ENCODE measurements around the gene ATP8A2. TPM values are rescaled to one million over a fixed set of nuclear protein-coding genes. Genes with fewer than 3 reads are reported as not detected.

The ATP8A2 gene
- total and polyA plus RNA-seq, 9 of the 15 experiments (the other 6 are each of a cell fraction or from before 2014, with no cell fraction given): under 0.01 to 0.33 (median 0.06) TPM; not detected in 4

DNA sequence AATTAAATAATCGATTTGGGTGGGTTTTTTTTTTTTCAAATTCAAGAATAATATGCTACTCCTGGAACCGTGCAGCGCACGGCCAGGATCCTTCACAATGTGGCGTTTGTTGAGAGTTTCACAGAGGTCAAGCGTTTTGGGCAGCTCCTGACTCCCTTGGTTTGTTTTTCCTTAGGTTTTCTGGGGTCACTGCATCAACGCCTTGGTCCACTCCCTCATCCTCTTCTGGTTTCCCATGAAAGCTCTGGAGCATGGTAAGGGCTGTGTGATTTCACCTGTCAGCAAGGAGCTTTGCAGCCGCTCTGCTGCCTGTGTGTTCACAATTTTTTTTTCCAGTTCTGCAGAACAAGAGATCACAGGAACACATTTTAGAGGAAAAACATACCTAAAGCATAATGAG lies 467.6 kb downstream of the ATP8A2 start:
- Histone ChIP-seq H2AFZ (ENCODE audit: low read depth, low read length) (no peak overlapping the region), H3K27ac (ENCODE audit: extremely low read depth, low read depth, low read length) (no peak overlapping the region), H3K9me1 (ENCODE audit: control insufficient read depth, insufficient read depth, low read length) (no peaks in the 10 kb centered on the region), H3K36me3 (ENCODE audit: control insufficient read depth, insufficient read depth, low read length) (no peaks in the 10 kb centered on the region), H3K4me2 (ENCODE audit: insufficient read depth, low read length) (no peak overlapping the region), H3K9ac (ENCODE audit: insufficient read depth in 1 of 2, low read depth in 2 of 2, low read length in 2 of 2) (no peak overlapping the region), H4K20me1 (replicated peaks; ENCODE audit: control insufficient read depth, insufficient read depth, low read length) (no peaks in the 10 kb centered on the region), H3K27me3 (ENCODE audit: control insufficient read depth in 2 of 2, insufficient read depth in 2 of 2, low read length in 2 of 2) (peaks cover 0 to 6% of the 10 kb centered on the region in 2 experiments; a peak in 1 of 5 replicates), H3K4me3 (no peak overlapping the region), H3K79me2 (ENCODE audit: control insufficient read depth, insufficient read depth, low read length) (no peaks in the 10 kb centered on the region), H3K9me3 (replicated peaks; ENCODE audit: control insufficient read depth, insufficient read depth, low read depth, low read length) (no peaks in the 10 kb centered on the region), H3K4me1 (replicated peaks in 1 of 2; ENCODE audit: control insufficient read depth in 2 of 2, insufficient read depth in 2 of 2, low read length in 2 of 2) (no peaks in the 10 kb centered on the region)
- TF ChIP-seq SMARCA4 (IDR thresholded peaks at IDR 0.05): no peak
- no peak for TF ChIP-seq ELF4 (CRISPR knock-in tag; IDR thresholded peaks at IDR 0.05)
- no peak for TF ChIP-seq SAFB2 (IDR thresholded peaks at IDR 0.05; ENCODE audit: borderline replicate concordance, low read depth, low read length, severe bottlenecking)
- TF ChIP-seq, protein P1, sequence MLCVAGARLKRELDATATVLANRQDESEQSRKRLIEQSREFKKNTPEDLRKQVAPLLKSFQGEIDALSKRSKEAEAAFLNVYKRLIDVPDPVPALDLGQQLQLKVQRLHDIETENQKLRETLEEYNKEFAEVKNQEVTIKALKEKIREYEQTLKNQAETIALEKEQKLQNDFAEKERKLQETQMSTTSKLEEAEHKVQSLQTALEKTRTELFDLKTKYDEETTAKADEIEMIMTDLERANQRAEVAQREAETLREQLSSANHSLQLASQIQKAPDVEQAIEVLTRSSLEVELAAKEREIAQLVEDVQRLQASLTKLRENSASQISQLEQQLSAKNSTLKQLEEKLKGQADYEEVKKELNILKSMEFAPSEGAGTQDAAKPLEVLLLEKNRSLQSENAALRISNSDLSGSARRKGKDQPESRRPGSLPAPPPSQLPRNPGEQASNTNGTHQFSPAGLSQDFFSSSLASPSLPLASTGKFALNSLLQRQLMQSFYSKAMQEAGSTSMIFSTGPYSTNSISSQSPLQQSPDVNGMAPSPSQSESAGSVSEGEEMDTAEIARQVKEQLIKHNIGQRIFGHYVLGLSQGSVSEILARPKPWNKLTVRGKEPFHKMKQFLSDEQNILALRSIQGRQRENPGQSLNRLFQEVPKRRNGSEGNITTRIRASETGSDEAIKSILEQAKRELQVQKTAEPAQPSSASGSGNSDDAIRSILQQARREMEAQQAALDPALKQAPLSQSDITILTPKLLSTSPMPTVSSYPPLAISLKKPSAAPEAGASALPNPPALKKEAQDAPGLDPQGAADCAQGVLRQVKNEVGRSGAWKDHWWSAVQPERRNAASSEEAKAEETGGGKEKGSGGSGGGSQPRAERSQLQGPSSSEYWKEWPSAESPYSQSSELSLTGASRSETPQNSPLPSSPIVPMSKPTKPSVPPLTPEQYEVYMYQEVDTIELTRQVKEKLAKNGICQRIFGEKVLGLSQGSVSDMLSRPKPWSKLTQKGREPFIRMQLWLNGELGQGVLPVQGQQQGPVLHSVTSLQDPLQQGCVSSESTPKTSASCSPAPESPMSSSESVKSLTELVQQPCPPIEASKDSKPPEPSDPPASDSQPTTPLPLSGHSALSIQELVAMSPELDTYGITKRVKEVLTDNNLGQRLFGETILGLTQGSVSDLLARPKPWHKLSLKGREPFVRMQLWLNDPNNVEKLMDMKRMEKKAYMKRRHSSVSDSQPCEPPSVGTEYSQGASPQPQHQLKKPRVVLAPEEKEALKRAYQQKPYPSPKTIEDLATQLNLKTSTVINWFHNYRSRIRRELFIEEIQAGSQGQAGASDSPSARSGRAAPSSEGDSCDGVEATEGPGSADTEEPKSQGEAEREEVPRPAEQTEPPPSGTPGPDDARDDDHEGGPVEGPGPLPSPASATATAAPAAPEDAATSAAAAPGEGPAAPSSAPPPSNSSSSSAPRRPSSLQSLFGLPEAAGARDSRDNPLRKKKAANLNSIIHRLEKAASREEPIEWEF (CRISPR knock-in tag; IDR thresholded peaks at IDR 0.05): no peak
- TF ChIP-seq CEBPG (CRISPR knock-in tag; IDR thresholded peaks at IDR 0.05): no peak
- TF ChIP-seq CEBPG (tag; conservative IDR thresholded peaks at IDR 0.05 in 1 of 2, IDR thresholded peaks at IDR 0.05 in 1 of 2): no peak
- TF ChIP-seq MTA2 (IDR thresholded peaks at IDR 0.05; ENCODE audit: low read depth): no peak
- 3% methylated on average over 8 of the region's 8 CpGs for WGBS (ENCODE audit: insufficient coverage, low coverage, missing lambda C conversion rate)
- ChIA-PET POLR2A (no interaction called here), CTCF (ENCODE audit: low intra/inter-chr PET ratio) (no interaction called here)
- intact Hi-C loops (cut with micrococcal nuclease) (no loop called here), in situ Hi-C loops (cut with MboI) (no loop called here)
- DNase-seq (ENCODE audit: extremely low read depth in 1 of 4, low spot score in 3 of 4): no peak
- ATAC-seq: no peak
- BruUV-seq (replicated peaks): no TSS peak
- no peak for FAIRE-seq

Data from K562 (cell line).